Measurements from ENCODE around the gene SLC16A8.

The SLC16A8 gene

GRCh38 chr22:38028344-38029130 lies 55.4 kb downstream of the SLC16A8 start:
- no peak for DNase-seq (ENCODE audit: low read depth)

Measured in stimulated activated CD8-positive, alpha-beta memory T cell treated with anti-CD3 and anti-CD28 coated beads, Interleukin-15, amount 100 ng/mL, for 24 hours (primary cell).